Vagina (tissue), 2 donors: Measurements from ENCODE around the gene ZNF74.

Source experiments
- CTCF ChIP-seq, 3 experiments: fragments of 450-650 bp in 2 of 3; fragments of 200-600 bp in 1 of 3; sonication (generic) in 1 of 3; IDR thresholded peaks; one replicate each; pipeline ENCODE4 v1.5.1; 2017 to 2019; ENCODE audit warnings: antibody characterized with exemption in 3 of 3, mild to moderate bottlenecking in 2 of 3, moderate library complexity in 2 of 3
- POLR2A ChIP-seq, 2 donors: fragments of 450-650 bp; IDR thresholded peaks; one replicate each; pipeline ENCODE4 v1.6.1; 2017; ENCODE audit warnings: antibody characterized with exemption in 2 of 2, mild to moderate bottlenecking in 2 of 2, moderate library complexity in 2 of 2
- POLR2AphosphoS5 ChIP-seq, 2 donors: sonication (generic); formaldehyde crosslinking; IDR thresholded peaks; one replicate each; pipeline ENCODE4 v1.9.0; 2017; ENCODE audit warnings: antibody characterized with exemption in 2 of 2, mild to moderate bottlenecking in 2 of 2, low read depth in 1 of 2; ENCODE audit not compliant: insufficient read depth in 1 of 2

GRCh38 chr22:20434773-20435172, 40.8 kb downstream of the ZNF74 start:
- TF ChIP-seq POLR2AphosphoS5 (IDR thresholded peaks at IDR 0.05; ENCODE audit: insufficient read depth in 1 of 2, low read depth in 1 of 2) (no peak), CTCF (IDR thresholded peaks at IDR 0.05) (no peak), POLR2A (IDR thresholded peaks at IDR 0.05) (no peak)
